ENCODE measurements around the gene FYN.

FYN gene

GRCh38 chr6:111746983-111747382, 126.3 kb downstream of the FYN start:
- Mint-ChIP-seq H3K4me1 (peaks cover 95% of the 10 kb centered on the region), H3K4me3 (peak overlapping the region; percentile 29), H3K27ac (ENCODE audit: low read depth) (peak overlapping the region; percentile 89), H3K9me3 (no peaks in the 10 kb centered on the region), H3K36me3 (ENCODE audit: insufficient read depth) (peaks cover 79% of the 10 kb centered on the region), H3K27me3 (no peaks in the 10 kb centered on the region)
- DNase-seq (ENCODE audit: low spot score in 2 of 2) (no peak), ATAC-seq (replicated peaks; ENCODE audit: extremely low read depth, poor library complexity, severe bottlenecking) (no peak)

DNA sequence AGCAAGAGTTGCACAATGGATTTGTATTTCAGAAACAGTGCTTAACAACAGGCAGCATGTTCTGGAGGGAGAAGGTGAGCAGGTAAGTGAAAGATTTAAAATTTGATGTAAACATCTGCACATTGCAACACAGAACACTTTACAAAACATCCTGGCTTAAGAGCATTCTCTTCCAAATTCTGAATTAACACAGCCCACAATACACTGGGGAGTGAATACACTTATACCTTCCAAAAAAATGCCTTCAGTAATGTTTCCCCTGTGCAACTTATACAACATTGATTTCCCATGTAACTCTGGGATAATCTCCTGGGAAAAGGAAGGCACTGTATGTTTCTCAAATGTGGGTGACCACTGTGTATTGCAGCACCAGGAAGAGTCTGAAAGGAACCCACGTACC, 127.6 kb downstream of the FYN start:
- H3K9me3 Mint-ChIP-seq = no peaks in the 10 kb centered on the region
- H3K27ac Mint-ChIP-seq (ENCODE audit: low read depth) = peak overlapping the region; percentile 89
- H3K27me3 Mint-ChIP-seq = no peaks in the 10 kb centered on the region
- peaks cover 95% of the 10 kb centered on the region for H3K4me1 Mint-ChIP-seq
- ATAC-seq (replicated peaks; ENCODE audit: extremely low read depth, poor library complexity, severe bottlenecking) = no peak
- DNase-seq (ENCODE audit: low spot score in 2 of 2) = no peak
- peaks cover 80% of the 10 kb centered on the region for H3K36me3 Mint-ChIP-seq (ENCODE audit: insufficient read depth)
- peak overlapping the region; percentile 63 for H3K4me3 Mint-ChIP-seq

DNA sequence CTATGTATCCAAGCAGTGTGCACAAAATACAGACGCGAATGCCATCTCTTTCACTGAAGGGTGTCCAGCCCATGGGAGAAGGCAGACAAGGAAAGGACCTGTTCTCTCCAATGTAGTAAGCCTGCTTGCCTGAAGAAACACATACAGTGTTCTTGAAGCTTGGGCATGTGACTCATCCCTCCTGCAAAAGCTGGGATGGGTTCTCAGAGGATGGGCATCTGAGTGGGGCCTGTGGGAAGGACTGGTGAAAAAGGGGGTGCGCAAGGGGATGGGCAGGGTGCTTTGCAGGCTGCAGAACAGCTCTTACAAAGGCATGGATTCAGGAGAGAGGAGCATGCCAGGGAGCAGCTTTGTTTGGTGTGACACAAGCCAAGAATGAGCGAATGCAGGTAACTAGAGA, 128.1 kb downstream of the FYN start:
- peak overlapping the region; percentile 89 for H3K27ac Mint-ChIP-seq (ENCODE audit: low read depth)

GRCh38 chr6:111743862-111744692, 129.2 kb downstream of the FYN start:
- Mint-ChIP-seq H3K4me3 (no peak overlapping the region), H3K4me1 (peaks cover 99% of the 10 kb centered on the region)

More for the DNA sequence above, 128.1 kb downstream of the FYN start:
- Mint-ChIP-seq H3K9me3 (no peaks in the 10 kb centered on the region), H3K4me1 (peaks cover 95% of the 10 kb centered on the region), H3K4me3 (peak overlapping the region; percentile 63), H3K27me3 (no peaks in the 10 kb centered on the region), H3K36me3 (ENCODE audit: insufficient read depth) (peaks cover 80% of the 10 kb centered on the region)
- ATAC-seq (replicated peaks; ENCODE audit: extremely low read depth, poor library complexity, severe bottlenecking) = no peak
- DNase-seq (ENCODE audit: low spot score in 2 of 2) = no peak

DNA sequence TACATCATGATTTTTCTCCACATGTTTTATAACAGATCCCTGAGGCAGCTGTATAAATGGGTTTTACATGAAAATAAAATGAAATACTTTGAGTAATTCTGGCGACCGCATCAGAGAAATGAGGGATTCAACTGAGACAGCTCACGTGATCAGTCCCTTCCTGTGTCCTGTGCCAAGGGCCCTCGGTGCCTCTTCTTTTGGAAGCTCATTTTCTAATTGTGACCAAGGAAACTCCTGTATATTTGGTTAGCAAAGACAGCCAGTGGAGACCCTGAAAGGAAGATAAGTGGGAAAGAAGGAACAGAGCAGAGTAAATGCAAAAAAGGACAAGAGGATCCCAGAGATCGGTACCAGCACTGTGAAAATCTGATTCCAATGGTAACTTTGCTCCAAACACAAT, 129.9 kb downstream of the FYN start:
- Mint-ChIP-seq H3K27me3 (no peaks in the 10 kb centered on the region), H3K27ac (ENCODE audit: low read depth) (peak overlapping the region; percentile 89), H3K4me1 (peaks cover 99% of the 10 kb centered on the region), H3K9me3 (no peaks in the 10 kb centered on the region), H3K36me3 (ENCODE audit: insufficient read depth) (peaks cover 81% of the 10 kb centered on the region), H3K4me3 (peak overlapping the region; percentile 62)
- DNase-seq (ENCODE audit: low spot score in 2 of 2) (no peak), ATAC-seq (replicated peaks; ENCODE audit: extremely low read depth, poor library complexity, severe bottlenecking) (no peak)

More at GRCh38 chr6:111743862-111744692, 129.2 kb downstream of the FYN start:
- Mint-ChIP-seq H3K9me3 (no peaks in the 10 kb centered on the region), H3K27me3 (no peaks in the 10 kb centered on the region), H3K36me3 (ENCODE audit: insufficient read depth) (peaks cover 78% of the 10 kb centered on the region), H3K27ac (ENCODE audit: low read depth) (peak overlapping the region; percentile 89)
- no peak for ATAC-seq (replicated peaks; ENCODE audit: extremely low read depth, poor library complexity, severe bottlenecking)
- no peak for DNase-seq (ENCODE audit: low spot score in 2 of 2)

GRCh38 chr6:111741177-111741952, 131.9 kb downstream of the FYN start:
- no peaks in the 10 kb centered on the region for H3K9me3 Mint-ChIP-seq
- peak overlapping the region; percentile 89 for H3K27ac Mint-ChIP-seq (ENCODE audit: low read depth)
- H3K36me3 Mint-ChIP-seq (ENCODE audit: insufficient read depth) = peaks cover 70% of the 10 kb centered on the region
- peak overlapping the region; percentile 62 for H3K4me3 Mint-ChIP-seq
- peaks cover 99% of the 10 kb centered on the region for H3K4me1 Mint-ChIP-seq
- H3K27me3 Mint-ChIP-seq = no peaks in the 10 kb centered on the region
- DNase-seq (ENCODE audit: low spot score in 2 of 2) (no peak), ATAC-seq (replicated peaks; ENCODE audit: extremely low read depth, poor library complexity, severe bottlenecking) (no peak)

DNA sequence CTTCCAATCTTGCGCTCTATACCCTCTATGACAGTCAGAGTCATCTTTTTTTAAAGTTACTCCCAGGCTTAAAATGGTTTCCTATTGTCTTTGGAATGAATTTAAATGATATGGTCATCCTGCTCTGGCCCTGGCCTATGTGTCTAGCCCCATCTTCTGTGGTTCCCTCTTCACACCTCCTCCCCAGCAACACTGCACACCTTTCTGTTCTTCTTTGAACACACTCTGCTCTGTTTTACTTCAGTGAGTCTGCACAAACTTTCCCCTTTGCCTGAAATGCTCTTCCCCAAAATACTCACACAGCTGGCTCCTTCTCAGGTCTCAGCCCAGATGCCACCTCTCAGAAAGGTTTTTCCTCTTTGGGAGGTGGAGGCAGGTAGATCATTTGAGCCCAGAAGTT, 132.7 kb downstream of the FYN start:
- H3K36me3 Mint-ChIP-seq (ENCODE audit: insufficient read depth) = peaks cover 67% of the 10 kb centered on the region
- H3K27ac Mint-ChIP-seq (ENCODE audit: low read depth) = peak overlapping the region; percentile 89
- H3K27me3 Mint-ChIP-seq = no peaks in the 10 kb centered on the region
- H3K9me3 Mint-ChIP-seq = no peaks in the 10 kb centered on the region
- peaks cover 99% of the 10 kb centered on the region for H3K4me1 Mint-ChIP-seq
- peak overlapping the region; percentile 62 for H3K4me3 Mint-ChIP-seq
- ATAC-seq (replicated peaks; ENCODE audit: extremely low read depth, poor library complexity, severe bottlenecking) (no peak), DNase-seq (ENCODE audit: low spot score in 2 of 2) (no peak)

DNA sequence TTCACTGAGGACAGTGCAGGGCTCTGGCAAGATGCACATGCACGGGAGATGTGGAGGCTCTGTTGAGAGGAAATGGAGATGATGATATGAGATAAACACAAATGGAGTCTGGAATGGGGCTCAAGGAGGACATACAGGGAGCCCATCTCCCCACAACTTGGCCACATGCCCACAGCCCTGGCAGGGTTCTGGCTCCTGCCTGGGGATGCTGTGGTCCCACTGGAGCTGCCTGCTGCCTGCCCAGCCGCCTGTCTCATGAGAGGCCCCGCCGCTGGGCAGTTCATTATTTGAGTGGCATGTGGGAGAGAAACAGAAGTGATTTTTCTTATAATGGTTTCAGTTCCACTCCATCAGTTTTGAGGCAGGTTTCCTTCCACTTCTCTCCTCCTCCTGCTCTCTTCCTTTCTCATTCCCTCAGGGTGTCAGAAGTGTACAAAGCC, 134.0 kb downstream of the FYN start:
- Mint-ChIP-seq H3K27me3 (no peaks in the 10 kb centered on the region), H3K36me3 (ENCODE audit: insufficient read depth) (peaks cover 65% of the 10 kb centered on the region), H3K9me3 (no peaks in the 10 kb centered on the region), H3K4me3 (peak overlapping the region; percentile 62), H3K27ac (ENCODE audit: low read depth) (peak overlapping the region; percentile 89), H3K4me1 (peaks cover 100% of the 10 kb centered on the region)
- ATAC-seq (replicated peaks; ENCODE audit: extremely low read depth, poor library complexity, severe bottlenecking) (no peak), DNase-seq (ENCODE audit: low spot score in 2 of 2) (no peak)

DNA sequence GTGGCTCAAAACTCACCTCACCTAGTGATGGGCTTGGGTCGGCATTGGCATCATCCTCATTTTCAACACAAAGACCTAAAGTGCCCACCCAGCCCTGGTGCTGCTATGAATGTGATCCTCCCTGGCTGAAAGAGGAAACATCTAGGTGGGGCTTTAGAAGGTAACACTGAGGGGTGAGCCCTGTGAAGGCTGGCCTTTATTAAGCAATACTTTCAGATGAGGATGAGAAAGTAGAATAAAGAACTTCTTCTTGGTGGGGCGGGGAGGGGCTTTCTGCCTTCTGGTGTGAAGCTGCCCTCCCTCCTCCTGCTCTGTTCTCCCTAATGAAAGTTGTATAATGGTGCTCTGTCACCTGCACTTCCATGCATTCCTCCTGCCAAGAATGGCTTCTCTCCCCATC, 134.6 kb downstream of the FYN start:
- Mint-ChIP-seq H3K4me1 (peaks cover 98% of the 10 kb centered on the region), H3K9me3 (no peaks in the 10 kb centered on the region), H3K4me3 (peak overlapping the region; percentile 62), H3K27me3 (no peaks in the 10 kb centered on the region), H3K27ac (ENCODE audit: low read depth) (peak overlapping the region; percentile 89), H3K36me3 (ENCODE audit: insufficient read depth) (peaks cover 64% of the 10 kb centered on the region)
- ATAC-seq (replicated peaks; ENCODE audit: extremely low read depth, poor library complexity, severe bottlenecking) (no peak), DNase-seq (ENCODE audit: low spot score in 2 of 2) (no peak)

- Mint-ChIP-seq H3K27ac (ENCODE audit: low read depth) (peak overlapping the region; percentile 89), H3K4me1 (peaks cover 97% of the 10 kb centered on the region), H3K36me3 (ENCODE audit: insufficient read depth) (peaks cover 62% of the 10 kb centered on the region), H3K9me3 (peaks cover 4% of the 10 kb centered on the region), H3K27me3 (no peaks in the 10 kb centered on the region), H3K4me3 (peak overlapping the region; percentile 62)
- ATAC-seq (replicated peaks; ENCODE audit: extremely low read depth, poor library complexity, severe bottlenecking) (no peak), DNase-seq (ENCODE audit: low spot score in 2 of 2) (no peak)
Observed at GRCh38 chr6:111738156-111738555, 135.1 kb downstream of the FYN start.

DNA sequence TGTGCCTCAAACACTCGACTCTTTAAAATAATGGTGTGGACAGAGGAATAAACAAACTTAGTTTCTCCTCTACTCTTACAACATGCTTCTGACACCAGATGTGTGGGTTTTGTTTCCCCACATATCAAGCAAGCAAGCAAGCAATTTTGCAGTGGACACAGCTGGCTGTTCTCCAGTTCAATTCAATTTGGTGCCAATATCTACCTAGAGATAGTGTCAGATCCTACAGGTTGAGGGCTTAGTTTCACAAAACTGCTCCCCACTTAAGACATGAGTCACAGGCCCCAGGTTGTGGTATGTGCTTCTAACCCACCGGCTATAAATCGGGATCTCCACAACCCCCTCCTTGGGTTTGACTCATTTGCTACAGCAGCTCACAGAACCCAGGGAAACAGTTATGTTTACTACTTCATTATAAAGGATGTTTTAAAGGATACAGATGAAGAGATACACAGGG, 136.2 kb downstream of the FYN start:
- Mint-ChIP-seq H3K4me1 (peaks cover 96% of the 10 kb centered on the region), H3K27me3 (no peaks in the 10 kb centered on the region), H3K9me3 (peaks cover 5% of the 10 kb centered on the region), H3K36me3 (ENCODE audit: insufficient read depth) (peaks cover 51% of the 10 kb centered on the region), H3K4me3 (peak overlapping the region; percentile 21), H3K27ac (ENCODE audit: low read depth) (peak overlapping the region; percentile 89)
- no peak for DNase-seq (ENCODE audit: low spot score in 2 of 2)
- ATAC-seq (replicated peaks; ENCODE audit: extremely low read depth, poor library complexity, severe bottlenecking) = no peak

DNA sequence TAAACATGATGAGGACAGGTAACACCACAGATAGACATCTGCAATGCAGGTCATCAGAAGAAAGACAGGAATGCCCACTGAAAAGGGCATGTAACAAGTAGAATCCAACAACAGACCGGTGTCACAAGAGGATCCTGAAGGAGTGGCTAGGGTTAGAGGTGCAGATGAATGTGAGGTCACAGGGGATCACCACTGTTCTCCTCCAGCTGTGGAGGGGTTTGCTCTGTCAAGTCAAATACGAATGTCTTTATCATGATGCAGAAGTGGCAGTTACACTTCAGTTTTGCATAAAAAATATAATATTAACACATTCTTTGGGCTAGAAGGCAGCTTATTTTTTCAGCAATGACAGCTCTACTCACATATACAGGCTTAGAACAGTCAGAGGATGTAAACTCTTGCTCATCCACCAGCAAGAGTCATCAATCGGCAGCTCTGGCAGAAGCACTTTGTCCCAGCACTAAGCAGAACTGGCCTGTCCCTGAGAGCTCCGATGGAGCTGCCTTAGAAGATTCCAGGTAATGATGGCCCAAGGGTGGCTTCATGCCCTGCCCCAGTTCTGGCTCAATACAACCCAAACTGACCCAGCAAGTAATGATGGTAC, 137.1 kb downstream of the FYN start:
- Mint-ChIP-seq H3K36me3 (ENCODE audit: insufficient read depth) (peaks cover 45% of the 10 kb centered on the region), H3K27ac (ENCODE audit: low read depth) (peak overlapping the region; percentile 89), H3K9me3 (peaks cover 5% of the 10 kb centered on the region), H3K27me3 (no peaks in the 10 kb centered on the region), H3K4me1 (peaks cover 96% of the 10 kb centered on the region), H3K4me3 (peak overlapping the region; percentile 34)
- DNase-seq (ENCODE audit: low spot score in 2 of 2) = no peak
- ATAC-seq (replicated peaks; ENCODE audit: extremely low read depth, poor library complexity, severe bottlenecking) = no peak

Data from central memory CD8-positive, alpha-beta T cell (primary cell).